22Rv1 (cell line): ENCODE measurements around the gene POU2F3.

Experiments
- H3K27ac ChIP-seq: fragments of 450-650 bp; 2 replicates; pipeline ENCODE4 v1.5.1; 2017
- CTCF ChIP-seq: fragments of 450-650 bp; IDR thresholded peaks from 2 replicates; pipeline ENCODE4 v1.5.1; 2017; ENCODE audit warnings: mild to moderate bottlenecking
- ZFX ChIP-seq: fragments of 450-650 bp; IDR thresholded peaks from 2 replicates; pipeline ENCODE4 v1.6.1; 2017; ENCODE audit warnings: antibody characterized with exemption, borderline replicate concordance

The POU2F3 gene

GRCh38 chr11:120365512-120365911 is 125.6 kb downstream of the POU2F3 start:
- TF ChIP-seq CTCF, result no peak
- TF ChIP-seq ZFX, result no peak
- no peak overlapping the region for H3K27ac ChIP-seq
